Measurements from ENCODE around the gene TM7SF3. TPM values are rescaled to one million over a fixed set of nuclear protein-coding genes. Genes with fewer than 3 reads are reported as not detected.
A peak's percentile ranks its signal among the peaks of the same experiment; 100 is the strongest.
"Not testable (repeated sequence)": the region's sequence is repeated elsewhere in the genome, so short reads cannot be mapped to it uniquely, and the experiment has no call there.

TM7SF3 gene, protein sequence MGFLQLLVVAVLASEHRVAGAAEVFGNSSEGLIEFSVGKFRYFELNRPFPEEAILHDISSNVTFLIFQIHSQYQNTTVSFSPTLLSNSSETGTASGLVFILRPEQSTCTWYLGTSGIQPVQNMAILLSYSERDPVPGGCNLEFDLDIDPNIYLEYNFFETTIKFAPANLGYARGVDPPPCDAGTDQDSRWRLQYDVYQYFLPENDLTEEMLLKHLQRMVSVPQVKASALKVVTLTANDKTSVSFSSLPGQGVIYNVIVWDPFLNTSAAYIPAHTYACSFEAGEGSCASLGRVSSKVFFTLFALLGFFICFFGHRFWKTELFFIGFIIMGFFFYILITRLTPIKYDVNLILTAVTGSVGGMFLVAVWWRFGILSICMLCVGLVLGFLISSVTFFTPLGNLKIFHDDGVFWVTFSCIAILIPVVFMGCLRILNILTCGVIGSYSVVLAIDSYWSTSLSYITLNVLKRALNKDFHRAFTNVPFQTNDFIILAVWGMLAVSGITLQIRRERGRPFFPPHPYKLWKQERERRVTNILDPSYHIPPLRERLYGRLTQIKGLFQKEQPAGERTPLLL
- 96.5 TPM for total RNA-seq

DNA sequence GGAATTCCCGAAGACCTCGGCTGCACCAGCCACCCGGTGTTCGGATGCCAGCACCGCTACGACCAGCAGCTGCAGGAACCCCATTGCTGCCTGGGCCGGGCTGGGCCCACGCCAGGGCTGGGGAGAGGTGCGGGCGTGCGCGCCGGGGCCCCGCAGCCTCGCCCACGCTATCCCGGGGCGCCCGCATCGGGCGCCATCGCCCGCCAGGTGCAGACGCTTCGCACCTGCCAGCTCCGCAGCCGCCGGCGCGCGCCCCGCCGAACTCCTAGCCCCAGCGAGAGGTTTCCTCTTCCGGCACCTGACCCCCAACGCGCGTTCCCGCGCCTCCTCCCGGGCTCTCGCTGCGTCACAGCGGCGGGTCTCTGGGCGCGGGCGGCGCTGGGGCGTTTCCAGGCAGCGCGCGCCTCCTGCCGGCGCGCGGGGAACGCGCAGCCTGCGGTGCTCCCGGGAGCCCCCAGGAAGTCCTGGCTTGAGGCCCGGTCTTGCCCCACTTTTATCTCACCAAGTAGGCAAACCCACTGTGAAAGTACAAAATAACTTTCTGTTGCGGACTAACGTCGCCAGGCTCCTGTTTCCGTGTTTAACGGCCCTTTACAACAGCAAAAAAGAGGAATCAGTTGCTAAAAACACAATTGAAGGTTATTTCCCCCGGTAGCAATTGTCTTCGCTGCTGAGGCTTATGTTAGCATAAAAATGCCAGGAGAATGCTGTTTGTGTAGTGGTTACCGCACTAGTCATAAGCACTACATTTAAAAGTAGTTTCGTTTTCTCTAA lies at the start of gene TM7SF3:
TSS of gene TM7SF3 (minus strand) at position 300 of the 774 bp plus-strand sequence. CDS start at position 84, 216 bp downstream.
- peak; percentile 91 for ATAC-seq

DNA sequence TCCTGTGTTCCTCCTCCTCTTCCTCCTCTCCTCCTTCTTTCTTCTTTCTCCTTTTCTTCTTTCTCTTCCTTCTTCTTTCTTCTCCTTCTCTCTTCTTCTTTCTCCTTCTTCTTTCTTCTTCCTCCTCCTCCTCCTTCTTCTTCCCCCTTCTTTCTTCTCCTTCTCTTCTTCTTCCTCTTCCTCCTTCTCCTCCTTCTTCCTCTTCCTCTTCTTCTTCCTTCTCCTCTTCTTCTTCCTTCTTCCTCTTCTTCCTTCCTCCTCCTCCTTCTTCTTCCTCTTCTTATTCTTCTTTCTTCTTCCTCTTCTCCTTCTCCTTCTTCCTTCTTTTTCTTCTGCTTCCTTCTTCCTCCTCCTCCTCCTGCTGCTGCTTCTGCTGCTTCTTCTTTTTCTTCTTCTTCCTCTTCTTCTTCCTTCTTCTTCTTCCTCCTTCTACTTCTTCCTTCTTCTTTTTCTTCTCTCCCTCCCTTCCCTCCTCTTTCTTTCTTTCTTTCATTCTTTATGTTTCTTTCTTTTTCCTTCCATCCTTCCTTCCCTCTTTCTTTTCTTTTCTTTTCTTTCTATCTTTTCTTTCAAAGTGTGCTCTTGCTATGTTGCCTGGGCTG lies 49.2 kb upstream of the TM7SF3 start:
- ATAC-seq, result no peak

DNA sequence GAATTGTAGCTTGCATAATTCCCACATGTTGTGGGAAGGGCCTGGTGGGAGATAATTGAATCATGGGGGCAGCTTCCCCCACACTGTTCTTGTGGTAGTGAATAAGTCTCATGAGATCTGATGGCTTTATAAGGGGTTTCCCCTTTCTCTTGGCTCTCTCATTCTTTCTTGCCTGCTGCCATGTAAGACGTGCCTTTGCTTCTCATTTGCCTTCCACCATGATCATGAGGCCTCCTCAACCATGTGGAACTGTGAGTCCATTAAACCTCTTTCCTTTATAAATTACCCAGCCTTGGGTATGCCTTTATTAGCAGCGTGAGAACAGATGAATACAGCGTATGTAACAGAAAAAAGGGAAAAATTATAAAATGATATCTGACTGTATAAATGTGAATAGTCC lies 47.1 kb upstream of the TM7SF3 start:
- ATAC-seq, result no peak

DNA sequence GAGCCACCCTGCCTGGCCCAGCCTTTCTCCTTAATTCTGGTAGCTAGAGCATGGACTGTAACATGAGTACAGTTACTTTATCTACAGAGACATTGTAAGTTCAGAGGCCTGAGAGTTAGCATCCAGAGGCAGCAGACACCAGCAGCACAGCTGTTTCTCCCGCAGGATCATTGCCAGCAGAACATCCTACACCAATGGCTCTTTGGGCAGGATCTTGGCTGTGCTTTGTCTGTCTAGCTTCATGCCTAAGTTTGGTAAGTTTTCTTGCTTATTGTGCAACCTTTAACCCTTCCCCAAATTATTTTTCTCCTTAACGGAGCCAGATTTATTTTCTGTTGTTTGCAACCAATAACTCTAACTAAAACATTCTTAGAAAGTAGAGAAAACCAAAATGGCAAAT lies 46.6 kb upstream of the TM7SF3 start:
- ATAC-seq, result no peak

DNA sequence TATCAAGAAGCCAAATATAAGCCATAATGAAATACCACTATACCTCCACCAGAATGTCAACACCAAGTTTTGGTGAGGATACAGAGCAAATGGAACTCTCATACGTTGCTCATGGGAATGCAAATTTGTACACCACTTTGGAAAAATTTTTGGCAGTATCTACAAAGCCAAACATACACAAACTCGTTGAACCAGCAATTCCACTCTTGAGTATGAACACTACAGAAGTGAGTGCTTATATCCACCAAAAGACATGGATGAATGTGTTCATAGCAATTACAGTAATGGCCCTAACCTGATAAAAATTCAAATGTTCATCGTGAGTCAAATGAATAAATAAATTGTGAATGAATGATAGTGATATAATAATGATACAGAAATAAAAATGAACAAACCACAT lies 43.4 kb upstream of the TM7SF3 start:
- peak; percentile 89 for ATAC-seq

DNA sequence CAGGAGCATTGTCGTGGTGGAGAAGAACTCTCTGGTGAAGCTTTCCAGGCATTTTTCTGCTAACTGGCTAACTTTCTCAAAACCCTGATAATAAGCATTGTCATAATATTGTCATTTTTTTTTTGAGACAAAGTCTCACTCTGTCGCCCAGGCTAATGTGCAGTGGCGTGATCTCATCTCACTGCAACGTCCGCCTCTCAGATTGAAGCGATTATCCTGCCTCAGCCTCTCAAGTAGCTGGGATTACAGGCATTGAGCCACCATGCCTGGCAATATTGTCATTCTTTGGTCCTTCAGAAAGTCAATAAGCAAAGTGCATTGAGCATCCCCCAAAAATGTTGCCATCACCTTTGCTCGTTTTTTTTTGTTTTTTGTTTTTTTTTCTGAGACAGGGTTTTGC lies 41.8 kb upstream of the TM7SF3 start:
- no peak for ATAC-seq

DNA sequence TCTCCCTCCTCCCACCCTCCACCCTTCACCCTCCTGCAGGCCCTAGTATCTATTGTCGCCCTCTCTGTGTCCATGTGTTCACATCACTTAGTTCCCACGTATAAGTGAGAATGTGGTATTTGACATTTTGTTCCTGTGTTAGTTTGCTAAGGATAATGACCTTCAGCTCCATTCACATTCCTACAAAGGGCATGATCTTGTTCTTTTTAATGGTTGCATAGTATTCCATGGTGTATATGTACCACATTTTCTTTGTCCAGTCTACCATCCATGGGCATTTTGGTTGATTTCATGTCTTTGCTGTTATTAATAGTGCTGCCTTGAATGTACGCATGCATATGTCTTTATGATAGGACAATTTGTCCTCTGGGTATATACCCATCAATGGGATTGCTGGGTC lies 38.6 kb upstream of the TM7SF3 start:
- no peak for ATAC-seq

DNA sequence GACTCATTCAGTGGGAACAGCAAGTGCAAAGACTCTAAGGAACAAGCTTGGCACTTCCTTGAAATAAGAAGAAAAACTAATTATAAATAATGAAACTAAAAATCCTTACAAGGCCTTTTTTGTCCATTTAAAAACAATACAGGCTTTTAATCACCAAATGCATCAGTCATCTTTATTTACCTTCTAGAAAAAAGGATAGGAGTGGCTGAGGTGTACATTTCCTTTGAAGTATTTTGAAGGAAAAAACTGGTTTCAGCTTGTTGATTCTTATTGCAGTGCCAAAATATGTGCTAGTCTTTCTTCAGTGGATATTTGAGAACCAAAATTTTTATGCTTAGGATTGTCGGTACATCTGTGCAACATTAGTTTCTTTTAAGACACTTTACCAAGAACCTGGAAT lies 38.0 kb upstream of the TM7SF3 start:
- peak; percentile 69 for ATAC-seq

DNA sequence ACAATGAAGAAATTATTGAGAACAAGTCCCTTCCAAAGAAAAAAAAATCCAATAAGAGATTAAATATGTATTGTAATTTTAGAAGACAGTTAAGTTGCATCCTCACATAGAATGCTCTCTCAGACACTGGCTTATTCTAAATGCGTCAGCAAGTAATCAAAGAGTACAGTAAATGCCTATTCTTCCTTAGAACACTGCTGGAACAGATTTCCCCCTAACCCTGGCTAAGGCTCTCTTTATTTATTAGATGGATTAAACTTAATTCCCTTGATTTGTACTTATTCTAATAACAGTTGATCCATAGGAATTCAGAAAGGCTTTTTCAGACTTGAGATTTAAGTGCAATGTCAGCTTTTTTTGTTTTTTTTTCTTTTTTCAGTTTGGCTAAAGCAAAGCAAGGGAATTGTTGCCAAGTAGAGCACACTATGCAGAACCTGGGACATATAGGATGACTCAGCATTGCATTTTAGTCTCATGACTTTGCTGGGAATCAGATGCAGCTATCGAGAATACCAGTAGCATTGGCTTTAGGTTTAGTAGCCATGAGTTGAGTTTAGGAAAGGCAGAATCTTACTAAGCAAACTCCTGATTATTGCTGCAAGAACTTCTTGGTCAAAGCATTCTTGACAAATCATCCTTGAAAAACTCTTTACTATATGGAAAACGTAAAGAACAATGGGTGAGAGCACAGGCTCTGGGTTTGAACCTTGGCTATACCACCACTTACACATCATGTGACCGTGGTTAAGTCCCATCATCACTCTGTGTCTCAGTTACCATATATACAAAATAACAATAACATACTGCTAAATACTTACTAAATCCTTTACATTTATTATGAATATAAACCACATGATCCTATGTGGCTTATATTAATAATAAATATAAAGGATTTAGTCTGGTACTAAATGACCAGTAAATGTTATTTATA lies 34.9 kb upstream of the TM7SF3 start:
- peak; percentile 88 for ATAC-seq

DNA sequence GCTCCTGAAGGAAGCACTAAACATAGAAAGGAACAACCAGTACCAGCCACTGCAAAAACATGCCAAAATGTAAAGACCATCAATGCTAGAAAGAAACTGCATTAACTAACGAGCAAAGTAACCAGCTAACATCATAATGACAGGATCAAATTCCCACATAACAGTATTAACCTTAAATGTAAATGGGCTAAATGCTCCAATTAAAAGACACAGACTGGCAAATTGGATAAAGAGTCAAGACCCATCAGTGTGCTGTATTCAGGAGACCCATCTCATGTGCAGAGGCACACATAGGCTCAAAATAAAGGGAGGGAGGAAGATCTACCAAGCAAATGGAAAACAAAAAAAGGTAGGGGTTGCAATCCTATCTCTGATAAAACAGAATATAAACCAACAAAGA lies 27.8 kb upstream of the TM7SF3 start:
- ATAC-seq, result not testable (repeated sequence)

DNA sequence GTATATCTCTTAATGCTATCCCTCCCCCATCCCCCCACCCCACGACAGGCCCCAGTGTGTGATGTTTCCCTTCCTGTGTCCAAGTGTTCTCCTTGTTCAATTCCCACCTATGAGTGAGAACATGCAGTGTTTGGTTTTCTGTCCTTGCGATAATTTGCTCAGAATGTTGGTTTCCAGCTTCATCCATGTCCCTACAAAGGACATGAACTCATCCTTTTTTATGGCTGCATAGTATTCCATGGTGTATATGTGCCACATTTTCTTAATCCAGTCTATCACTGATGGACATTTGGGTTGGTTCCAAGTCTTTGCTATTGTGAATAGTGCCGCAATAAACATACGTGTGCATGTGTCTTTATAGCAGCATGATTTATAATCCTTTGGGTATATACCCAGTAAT lies 26.5 kb upstream of the TM7SF3 start:
- not testable (repeated sequence) for ATAC-seq

DNA sequence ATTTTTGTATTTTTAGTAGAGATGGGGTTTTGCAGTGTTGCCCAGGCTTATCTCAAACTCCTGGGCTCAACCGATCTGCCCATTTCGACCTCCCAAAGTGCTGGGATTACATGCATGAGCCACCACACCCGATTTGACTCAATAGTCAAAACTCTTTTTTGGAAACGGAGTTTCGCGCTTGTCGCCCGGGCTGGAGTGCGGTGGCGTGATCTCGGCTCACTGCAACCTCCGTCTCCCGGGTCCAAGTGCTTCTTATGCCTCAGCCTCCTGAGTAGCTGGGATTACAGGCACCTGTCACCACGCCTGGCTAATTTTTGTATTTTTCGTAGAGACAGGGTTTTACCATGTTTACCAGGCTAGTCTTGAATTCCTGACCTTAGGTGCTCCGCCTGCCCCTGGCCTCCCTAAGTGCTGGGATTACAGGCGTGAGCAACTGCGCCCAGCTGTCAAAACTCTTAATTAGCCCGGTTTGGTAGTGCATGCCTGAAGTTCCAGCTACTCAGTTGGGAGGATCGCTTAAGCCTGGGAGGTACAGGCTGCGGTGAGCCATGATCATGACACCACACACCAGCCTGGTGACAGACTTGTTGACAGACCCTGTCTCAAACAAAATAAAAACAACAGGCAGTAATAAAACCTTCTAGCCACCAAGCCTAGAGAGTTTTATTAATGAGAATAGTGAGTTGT lies 20.6 kb upstream of the TM7SF3 start:
- ATAC-seq, result peak; percentile 57

DNA sequence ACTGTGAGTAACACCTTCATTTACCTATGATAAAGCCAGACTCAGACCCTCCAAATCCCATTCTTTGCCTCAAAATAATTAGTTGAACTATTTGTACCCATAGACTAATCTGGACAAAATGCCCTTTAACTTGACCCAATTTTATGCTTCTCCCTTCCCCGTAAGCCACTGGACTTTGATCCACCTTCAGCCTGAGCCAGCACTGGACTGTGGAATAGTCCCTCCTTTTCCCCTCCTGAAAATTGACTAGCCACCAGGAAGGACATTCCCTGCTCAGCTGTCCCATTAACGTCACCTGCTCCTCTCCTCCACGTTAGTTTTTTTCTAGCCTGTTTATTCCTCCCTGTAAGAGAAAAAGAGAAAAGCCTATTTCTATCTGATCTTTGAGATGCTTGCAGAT lies 18.5 kb upstream of the TM7SF3 start:
- ATAC-seq, result no peak

DNA sequence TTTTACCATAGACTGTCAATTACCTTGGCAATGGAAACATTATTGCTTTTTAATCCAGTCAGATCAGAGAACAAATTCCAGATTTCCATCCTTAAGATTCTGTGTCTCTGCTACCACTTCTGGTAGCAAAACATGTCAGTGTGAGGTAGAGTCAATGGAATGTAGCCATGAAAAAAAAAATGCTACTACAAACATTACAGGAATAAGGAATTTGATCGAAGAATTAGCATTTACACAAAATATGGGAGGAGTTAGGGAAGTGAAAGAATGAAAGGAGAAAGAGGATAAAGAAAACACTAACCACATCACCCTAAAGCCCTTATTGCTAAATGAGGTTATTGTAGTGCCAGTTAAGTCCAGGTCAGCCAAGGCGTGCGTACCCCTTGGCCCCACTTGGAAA lies 17.3 kb upstream of the TM7SF3 start:
- no peak for ATAC-seq

DNA sequence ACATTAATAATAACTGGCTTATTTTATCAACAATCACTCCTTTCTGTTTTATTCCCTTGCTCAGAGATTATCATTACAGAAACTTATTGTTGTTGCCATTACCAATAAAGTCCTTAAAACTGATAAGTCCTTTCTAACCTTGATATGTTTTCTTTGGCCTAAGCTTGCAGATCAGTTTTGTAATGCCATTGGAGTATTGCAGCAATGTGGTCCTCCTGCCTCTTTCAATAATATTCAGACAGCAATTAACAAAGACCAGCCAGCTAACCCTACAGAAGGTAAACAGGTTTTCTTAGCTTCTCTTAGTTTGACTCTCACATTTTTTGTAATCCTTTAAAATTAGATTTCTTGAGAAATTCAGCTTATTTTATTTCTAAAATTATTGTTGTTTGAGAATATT lies 12.1 kb upstream of the TM7SF3 start:
- no peak for ATAC-seq

DNA sequence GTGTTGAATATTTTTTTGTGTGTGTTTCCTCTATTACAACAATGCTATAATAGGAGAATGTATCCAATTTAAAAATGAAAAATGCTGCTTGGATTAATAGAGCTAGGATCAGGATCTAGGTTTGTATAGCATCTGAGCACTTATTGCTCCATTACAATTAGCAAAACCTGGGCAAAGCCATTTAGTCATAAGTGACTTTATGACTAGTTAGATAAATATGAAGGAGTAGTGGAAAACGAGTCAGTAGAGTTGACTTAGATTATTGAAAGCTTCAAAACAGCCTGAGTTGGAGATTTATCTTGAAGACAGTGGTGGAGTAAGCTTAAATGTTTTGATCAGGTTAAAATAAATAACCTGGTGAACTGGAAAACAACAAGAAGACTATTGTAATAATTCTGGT lies 10.9 kb upstream of the TM7SF3 start:
- peak; percentile 26 for ATAC-seq

DNA sequence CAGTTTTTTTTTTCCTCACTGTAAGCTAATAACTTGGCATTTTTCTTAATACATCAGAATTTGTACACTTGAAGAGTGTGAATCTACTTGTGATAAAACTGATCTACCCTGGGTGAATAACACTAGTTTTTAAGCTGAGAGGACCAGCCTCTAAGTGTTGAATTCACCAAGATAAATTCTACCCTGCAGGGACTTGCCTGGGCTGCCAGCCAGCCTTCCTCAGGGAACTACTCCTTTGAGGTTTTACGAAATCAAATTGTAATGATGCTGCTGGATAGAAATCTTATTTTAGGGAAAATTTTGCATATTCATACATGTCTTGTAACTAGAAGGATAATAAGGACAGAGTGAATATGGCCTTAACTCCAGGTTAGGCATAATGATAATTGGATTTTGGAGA lies 10.1 kb upstream of the TM7SF3 start:
- no peak for ATAC-seq

DNA sequence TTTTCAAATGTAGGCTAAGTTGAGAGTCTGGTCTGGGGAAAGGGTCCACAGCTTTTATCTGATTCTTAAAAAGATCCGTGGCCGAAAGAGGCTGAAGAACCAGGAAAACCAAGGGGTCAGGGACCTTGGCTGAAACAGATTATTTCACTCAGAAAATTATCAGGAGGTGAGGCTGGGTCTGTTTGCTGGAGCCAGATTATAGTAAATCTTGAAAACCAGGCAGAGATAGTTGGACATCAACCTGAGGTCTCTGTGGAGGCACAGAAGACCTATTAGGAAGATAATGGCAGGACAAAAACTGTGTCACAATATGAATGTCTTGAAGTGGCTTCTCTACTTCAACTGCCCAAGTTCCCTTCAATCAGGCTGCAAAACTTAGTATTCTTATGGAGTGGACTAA lies 6.6 kb upstream of the TM7SF3 start:
- ATAC-seq, result no peak

DNA sequence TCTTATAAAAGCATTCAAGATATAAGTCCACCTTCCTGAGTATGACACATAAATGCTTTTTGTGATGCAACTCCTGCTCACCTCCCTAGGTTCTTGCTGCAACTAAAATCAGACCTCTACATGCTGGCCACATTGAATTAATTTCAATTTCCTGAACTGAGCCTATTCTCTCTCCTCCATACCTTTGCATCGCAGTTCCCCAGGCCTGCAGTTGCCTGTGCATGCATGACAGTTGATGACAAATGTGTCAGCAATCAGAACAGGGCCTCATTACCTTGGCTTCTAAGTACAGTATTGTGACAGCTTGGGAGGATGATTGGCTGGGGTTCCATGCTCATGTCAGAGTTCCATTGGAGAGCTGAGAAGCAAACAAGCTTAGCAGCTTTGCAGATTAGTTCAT lies 3.9 kb upstream of the TM7SF3 start:
- ATAC-seq, result peak; percentile 67

DNA sequence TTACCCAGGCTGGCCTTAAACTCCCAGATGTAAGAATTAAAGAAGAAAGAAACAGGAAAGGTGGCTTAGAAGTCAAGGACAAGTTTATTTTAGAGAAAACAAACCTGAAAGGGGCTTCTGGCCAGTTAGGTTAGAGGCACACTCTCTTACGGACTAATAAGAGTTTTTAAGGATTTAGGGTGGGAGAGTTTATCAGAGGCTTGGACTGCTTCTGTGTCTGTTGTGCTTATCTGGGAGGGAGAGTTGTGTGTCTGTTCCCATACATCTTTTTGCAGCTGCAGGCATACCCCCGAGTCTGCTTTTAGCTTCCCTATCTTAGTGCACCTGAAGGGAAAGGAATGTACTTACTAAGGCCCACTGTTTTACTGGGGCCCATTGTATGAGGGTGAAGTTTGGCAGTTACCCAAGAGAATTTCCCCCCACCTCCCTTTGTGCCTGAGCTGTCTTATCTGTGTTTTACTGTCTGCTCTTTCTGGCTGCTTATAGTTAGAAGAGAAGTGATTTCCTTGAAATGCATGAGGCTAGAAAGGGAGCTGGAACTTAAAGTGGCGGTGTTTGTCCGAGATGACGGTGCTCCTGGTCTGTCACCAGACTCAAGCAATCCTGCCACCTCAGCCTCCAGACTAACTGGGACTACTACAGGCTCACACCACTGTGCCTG lies 3.1 kb upstream of the TM7SF3 start:
- ATAC-seq, result not testable (repeated sequence)

DNA sequence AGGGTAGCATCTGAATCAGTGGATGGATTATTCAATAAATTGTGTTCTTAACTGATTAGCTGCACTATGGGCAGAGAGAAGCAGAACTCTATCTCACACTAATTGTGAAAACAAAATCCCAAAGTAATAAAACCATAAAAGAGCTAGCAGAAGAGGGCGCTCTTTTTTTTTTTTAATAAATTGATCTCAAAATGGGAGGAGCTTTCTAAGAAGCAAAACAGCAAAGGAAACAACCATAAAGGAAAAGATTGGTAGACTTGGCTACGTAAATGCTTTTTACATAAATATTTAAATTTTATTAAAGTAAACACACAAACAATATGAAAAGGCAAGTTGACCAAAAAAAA lies 1.5 kb upstream of the TM7SF3 start:
- no peak for ATAC-seq
